GM12864 (cell line): ENCODE data around the gene RPS14.
A peak's percentile ranks its signal among the peaks of the same experiment; 100 is the strongest.

Experiments
- DNase-seq: peaks from one replicate; pipeline ENCODE4 v3.0.0-alpha.2; 2011; ENCODE audit warnings: low read depth
- H3K4me3 ChIP-seq: 2 replicates; pipeline ENCODE4 v1.5.1; 2011; ENCODE audit warnings: mild to moderate bottlenecking, low read depth, low read length, control low read depth
- TF ChIP-seq, protein P1 (sequence below): IDR thresholded peaks from 2 replicates; pipeline ENCODE4 v1.5.1; 2011; ENCODE audit warnings: low read depth, mild to moderate bottlenecking, moderate library complexity, low read length, control low read depth, inconsistent platforms; ENCODE audit errors: missing control alignments

Gene RPS14

DNA sequence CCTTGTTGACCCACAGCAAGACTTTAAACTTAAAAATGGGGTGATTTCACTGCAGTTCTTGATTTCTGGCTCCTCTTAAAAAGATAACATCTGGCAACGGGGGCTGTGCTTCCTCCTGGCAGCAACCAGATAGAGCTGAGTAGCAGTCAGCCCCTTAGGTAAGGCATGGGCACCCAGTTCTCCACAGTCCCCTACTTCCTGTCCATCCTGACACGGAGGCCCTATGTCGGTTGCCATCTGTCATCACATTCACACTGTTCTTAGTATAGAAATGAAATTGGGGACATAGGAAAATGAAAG, 48.5 kb downstream of the RPS14 start:
- no peak for DNase-seq
- no peak overlapping the region for H3K4me3 ChIP-seq
- TF ChIP-seq, protein P1, sequence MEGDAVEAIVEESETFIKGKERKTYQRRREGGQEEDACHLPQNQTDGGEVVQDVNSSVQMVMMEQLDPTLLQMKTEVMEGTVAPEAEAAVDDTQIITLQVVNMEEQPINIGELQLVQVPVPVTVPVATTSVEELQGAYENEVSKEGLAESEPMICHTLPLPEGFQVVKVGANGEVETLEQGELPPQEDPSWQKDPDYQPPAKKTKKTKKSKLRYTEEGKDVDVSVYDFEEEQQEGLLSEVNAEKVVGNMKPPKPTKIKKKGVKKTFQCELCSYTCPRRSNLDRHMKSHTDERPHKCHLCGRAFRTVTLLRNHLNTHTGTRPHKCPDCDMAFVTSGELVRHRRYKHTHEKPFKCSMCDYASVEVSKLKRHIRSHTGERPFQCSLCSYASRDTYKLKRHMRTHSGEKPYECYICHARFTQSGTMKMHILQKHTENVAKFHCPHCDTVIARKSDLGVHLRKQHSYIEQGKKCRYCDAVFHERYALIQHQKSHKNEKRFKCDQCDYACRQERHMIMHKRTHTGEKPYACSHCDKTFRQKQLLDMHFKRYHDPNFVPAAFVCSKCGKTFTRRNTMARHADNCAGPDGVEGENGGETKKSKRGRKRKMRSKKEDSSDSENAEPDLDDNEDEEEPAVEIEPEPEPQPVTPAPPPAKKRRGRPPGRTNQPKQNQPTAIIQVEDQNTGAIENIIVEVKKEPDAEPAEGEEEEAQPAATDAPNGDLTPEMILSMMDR: no peak

DNA sequence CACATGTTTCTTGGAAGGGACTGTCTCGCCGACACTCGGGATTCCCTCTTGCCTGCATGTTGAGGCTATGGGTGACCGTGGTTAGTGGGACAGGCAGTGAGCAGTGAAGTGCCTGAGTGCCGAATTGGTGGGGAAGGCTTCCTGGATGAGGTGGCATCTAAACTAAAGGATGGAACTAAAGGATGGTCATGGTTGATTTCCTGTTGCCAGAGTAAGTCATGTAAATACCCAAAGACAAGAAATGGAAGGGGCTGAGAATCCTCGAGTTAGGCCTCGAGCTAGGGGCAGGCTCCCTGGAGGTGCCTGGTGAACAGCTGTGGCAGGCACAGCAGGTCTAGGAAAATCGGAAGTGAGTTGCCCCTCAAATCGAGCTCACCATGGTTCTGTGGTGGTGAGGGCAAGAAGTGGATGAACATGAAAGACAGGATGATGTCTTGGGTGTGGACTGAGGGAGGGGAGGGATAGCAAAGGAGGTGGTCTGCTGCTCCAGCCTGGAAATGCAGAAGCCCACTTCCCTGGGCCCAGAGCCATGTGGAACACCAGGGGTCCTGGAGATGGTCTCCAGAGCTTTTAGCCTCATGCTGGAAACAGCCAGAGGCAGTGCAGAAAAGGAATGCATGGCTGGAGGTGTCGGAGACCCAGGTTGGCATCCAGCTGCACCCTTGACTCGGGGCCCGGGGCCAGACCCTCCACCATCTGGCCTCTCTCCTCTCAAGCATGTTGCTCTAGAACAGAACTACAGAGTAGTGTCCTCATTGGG, 49.0 kb downstream of the RPS14 start:
- no peak for DNase-seq
- TF ChIP-seq, protein P1: no peak
- no peak overlapping the region for H3K4me3 ChIP-seq

DNA sequence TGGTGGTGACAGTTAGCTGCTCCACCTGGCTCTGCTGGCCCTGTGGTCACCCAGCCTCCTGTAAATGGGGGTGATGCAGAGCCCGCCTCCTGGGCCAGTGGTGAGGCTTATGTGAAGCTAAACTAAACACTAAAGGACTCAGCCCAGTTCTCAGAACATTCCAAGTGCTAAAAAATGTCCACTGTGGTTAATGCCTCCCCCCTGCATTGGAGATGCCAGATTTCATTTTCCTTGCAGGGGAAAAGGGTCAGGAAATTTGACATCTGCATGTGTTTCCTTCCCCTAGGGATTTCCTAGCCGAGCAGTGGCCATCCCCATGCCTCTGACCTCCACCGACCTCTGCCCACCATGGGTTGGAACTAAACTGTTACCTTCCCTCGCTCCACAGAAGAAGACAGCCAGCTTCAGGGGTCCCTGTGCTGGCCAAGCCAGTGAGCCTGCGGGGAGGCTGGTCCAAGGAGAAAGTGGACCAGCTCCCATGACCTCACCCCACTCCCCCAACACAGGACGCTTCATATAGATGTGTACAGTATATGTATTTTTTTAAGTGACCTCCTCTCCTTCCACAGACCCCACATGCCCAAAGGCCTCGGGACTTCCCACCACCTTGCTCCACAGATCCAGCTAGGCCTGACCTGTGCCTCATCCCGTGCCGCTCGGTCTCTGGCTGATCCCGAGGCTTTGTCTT, 49.9 kb downstream of the RPS14 start:
- TF ChIP-seq, protein P1: no peak
- no peak overlapping the region for H3K4me3 ChIP-seq
- DNase-seq: no peak

DNA sequence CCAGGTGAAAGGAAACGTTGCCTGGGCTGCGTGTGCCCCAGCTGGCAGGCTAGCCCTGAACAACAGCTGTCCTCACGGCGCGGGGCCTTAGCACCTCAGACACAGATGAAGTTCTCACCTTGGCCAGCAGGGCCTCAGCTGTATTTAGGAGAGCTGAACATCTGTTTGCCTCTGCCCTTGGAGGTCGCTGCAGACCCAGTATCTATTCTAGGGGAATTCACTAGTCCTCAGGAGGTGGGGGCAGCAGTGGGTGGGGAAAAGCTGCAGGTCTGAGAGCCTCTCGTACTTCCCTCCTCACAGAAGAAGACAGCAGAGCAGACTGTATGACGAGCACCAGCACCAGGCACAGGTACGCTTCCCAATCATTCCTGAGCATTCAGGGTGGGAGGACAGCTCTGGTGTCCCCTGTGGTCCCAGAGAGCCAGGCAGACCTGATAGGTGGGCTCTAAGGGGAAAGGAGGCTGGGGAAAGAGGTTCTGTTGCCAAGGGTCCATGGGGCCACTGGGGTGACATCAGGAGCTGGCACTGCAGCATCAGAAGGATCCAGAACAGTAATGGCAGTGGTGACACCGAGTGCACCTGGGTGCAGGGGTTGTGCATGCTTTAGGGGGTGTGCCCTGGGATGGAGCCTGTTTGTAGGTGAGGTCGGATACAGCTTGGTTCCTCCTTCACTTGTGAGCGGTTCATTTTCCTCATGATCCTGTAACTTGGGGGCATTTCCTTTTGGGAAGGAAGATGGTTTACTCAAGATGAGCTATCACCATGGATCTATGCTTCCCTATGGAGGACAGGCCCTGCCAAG, 50.6 kb downstream of the RPS14 start:
- no peak for DNase-seq
- TF ChIP-seq, protein P1: peak; percentile 84
- no peak overlapping the region for H3K4me3 ChIP-seq

DNA sequence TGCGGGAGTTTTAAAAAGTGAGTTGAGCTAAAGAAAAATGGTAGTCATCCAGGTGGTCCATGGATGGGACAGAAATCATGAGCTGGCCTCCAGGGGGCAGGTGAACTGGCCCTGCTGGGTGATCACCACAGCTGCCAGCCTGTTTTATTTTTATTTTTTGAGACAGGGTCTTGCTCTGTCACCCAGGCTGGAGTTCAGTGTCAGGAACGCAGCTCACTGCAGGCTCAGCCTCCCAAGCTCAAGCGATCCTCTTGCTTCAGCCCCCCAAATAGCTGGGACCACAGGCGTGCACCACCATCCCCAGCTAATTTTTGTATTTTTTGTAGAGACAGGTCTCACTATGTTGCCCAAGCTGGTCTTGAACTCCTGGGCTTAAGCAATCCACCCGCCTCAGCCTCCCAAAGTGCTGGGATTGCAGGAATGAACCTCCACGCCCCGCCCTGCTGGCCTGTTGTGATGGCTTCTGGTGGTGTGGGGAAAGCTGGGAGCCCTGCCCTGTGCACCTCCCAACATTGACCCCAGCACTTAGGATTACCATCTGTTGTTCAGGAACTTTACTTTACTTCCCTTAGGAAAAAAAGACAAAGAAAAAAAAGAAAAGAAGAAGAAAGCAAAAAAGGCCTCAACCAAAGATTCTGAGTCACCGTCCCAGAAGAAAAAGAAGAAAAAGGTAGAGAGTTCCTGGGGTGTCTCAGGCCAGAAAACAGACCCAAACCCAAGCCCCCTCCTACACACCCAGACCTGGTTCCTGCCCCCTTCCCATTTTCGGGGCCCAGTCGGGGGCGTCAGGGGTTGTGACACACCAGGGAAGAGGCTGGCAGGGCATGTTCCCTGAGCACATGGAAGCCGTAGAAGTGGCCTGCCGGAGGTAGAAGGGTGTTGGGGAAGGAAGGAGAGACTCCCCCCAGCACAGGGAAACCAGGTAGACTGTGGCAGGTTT, 51.5 kb downstream of the RPS14 start:
- H3K4me3 ChIP-seq: no peak overlapping the region
- no peak for DNase-seq
- TF ChIP-seq, protein P1: peak; percentile 20

DNA sequence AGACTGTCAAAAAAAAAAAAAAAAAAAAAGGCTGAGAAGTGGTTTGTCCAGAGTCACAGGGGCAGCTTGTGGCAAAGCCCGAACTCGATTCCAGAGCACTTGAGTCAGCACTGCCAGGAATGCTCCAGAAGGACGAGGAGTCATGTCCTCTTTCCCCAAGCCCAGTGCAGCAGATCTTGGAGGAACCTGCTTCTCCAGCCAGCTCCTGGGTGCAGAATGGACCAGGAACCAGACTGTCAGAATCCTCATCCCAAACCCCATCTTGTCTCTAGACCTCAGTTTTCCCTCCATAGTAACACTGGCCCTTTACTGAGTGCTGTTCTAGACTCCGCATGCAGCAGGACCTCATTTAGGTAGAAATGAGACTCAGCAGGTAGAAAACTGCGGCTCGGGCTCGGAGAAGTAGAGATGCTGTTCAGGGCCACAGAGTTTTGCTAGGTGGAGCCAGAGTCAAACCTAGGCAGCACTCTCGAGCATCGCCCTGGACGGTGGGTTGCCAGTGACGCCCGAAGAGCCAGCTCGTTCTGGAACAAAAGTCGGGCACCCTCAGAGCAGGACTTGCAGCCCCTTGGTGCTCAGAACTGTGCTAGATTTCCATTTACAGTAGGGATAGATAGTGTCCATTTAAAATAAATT, 52.3 kb downstream of the RPS14 start:
- no peak for DNase-seq
- TF ChIP-seq, protein P1: no peak

More for the DNA sequence above, 52.3 kb downstream of the RPS14 start:
- H3K4me3 ChIP-seq: no peak overlapping the region
